Measurements from ENCODE around the gene CDC42EP1. TPM values are rescaled to one million over a fixed set of nuclear protein-coding genes. Genes with fewer than 3 reads are reported as not detected.

CDC42EP1 gene
- polyA plus RNA-seq, 3 donors, result 5.9 to 13.2 (median 8.5) TPM

- H2AFZ ChIP-seq (ENCODE audit: insufficient read depth, low read depth, low read length, poor library complexity, severe bottlenecking), result no peak overlapping the region
- no peaks in the 10 kb centered on the region for H4K20me1 ChIP-seq (ENCODE audit: insufficient read depth, low read length)
- H3K27ac ChIP-seq (ENCODE audit: low read depth in 1 of 2, low read length in 2 of 2), result no peak overlapping the region
- no peaks in the 10 kb centered on the region for H3K9me3 ChIP-seq (replicated peaks in 1 of 2; ENCODE audit: control insufficient read depth in 1 of 2, insufficient read depth in 1 of 2, low read length in 2 of 2)
- no peaks in the 10 kb centered on the region for H3K36me3 Mint-ChIP-seq
- H3K36me3 ChIP-seq (replicated peaks in 1 of 2; ENCODE audit: control insufficient read depth in 1 of 2, insufficient read depth in 2 of 2, low read length in 2 of 2), result no peaks in the 10 kb centered on the region
- no peak for DNase-seq
- peaks cover 4 to 17% of the 10 kb centered on the region in 2 donors for H3K27me3 ChIP-seq (ENCODE audit: control insufficient read depth in 2 of 2, insufficient read depth in 2 of 2, low read length in 2 of 2)
- H3K27me3 Mint-ChIP-seq (ENCODE audit: low read depth in 3 of 3), result peaks cover 19 to 37% (median 28%) of the 10 kb centered on the region in 3 donors
- intact Hi-C loops (cut with micrococcal nuclease), result no loop called here
- H3K9me3 Mint-ChIP-seq, result peaks cover 0 to 2% (median 0%) of the 10 kb centered on the region in 7 donors
- peaks cover 5 to 7% of the 10 kb centered on the region in 2 donors for H3K4me1 ChIP-seq (ENCODE audit: control insufficient read depth in 1 of 2, insufficient read depth in 2 of 2, low read length in 2 of 2)
- no peak overlapping the region for H3K9ac ChIP-seq (ENCODE audit: insufficient read depth, low read length, poor library complexity, severe bottlenecking)
- no peak overlapping the region for H3K4me3 Mint-ChIP-seq
- H3K27ac Mint-ChIP-seq, result no peak overlapping the region
- no peak overlapping the region for H3K4me3 ChIP-seq (replicated peaks in 1 of 3; ENCODE audit: low read depth in 2 of 3, low read length in 3 of 3)
- H3K79me2 ChIP-seq (ENCODE audit: insufficient read depth, low read length), result no peaks in the 10 kb centered on the region
- no peak for TF ChIP-seq CTCF (IDR thresholded peaks at IDR 0.05)
- 97% methylated on average over 6 of the region's 6 CpGs for WGBS (ENCODE audit: insufficient coverage)
- H3K4me1 Mint-ChIP-seq, result peaks cover 4% of the 10 kb centered on the region
- H3K4me2 ChIP-seq (replicated peaks; ENCODE audit: extremely low read depth, low read length, poor library complexity, severe bottlenecking), result no peak overlapping the region
These were observed 8.3 kb upstream of the CDC42EP1 start for GRCh38 chr22:37551981-37552380.

- Mint-ChIP-seq H3K27me3 (ENCODE audit: low read depth in 3 of 3) (peaks cover 25 to 43% (median 30%) of the 10 kb centered on the region in 3 donors), H3K4me1 (peaks cover 6% of the 10 kb centered on the region), H3K36me3 (no peaks in the 10 kb centered on the region), H3K9me3 (peaks cover 0 to 2% (median 0%) of the 10 kb centered on the region in 7 donors), H3K4me3 (no peak overlapping the region), H3K27ac (no peak overlapping the region)
- Histone ChIP-seq H2AFZ (ENCODE audit: insufficient read depth, low read depth, low read length, poor library complexity, severe bottlenecking) (no peak overlapping the region), H3K4me1 (ENCODE audit: control insufficient read depth in 1 of 2, insufficient read depth in 2 of 2, low read length in 2 of 2) (peaks cover 5 to 9% of the 10 kb centered on the region in 2 donors), H3K9me3 (replicated peaks in 1 of 2; ENCODE audit: control insufficient read depth in 1 of 2, insufficient read depth in 1 of 2, low read length in 2 of 2) (no peaks in the 10 kb centered on the region), H3K4me2 (replicated peaks; ENCODE audit: extremely low read depth, low read length, poor library complexity, severe bottlenecking) (no peak overlapping the region), H3K27ac (ENCODE audit: low read depth in 1 of 2, low read length in 2 of 2) (no peak overlapping the region), H3K36me3 (replicated peaks in 1 of 2; ENCODE audit: control insufficient read depth in 1 of 2, insufficient read depth in 2 of 2, low read length in 2 of 2) (no peaks in the 10 kb centered on the region), H3K4me3 (replicated peaks in 1 of 3; ENCODE audit: low read depth in 2 of 3, low read length in 3 of 3) (no peak overlapping the region), H4K20me1 (ENCODE audit: insufficient read depth, low read length) (no peaks in the 10 kb centered on the region), H3K27me3 (ENCODE audit: control insufficient read depth in 2 of 2, insufficient read depth in 2 of 2, low read length in 2 of 2) (peaks cover 4 to 24% of the 10 kb centered on the region in 2 donors), H3K9ac (ENCODE audit: insufficient read depth, low read length, poor library complexity, severe bottlenecking) (no peak overlapping the region), H3K79me2 (ENCODE audit: insufficient read depth, low read length) (no peaks in the 10 kb centered on the region)
- 93% methylated on average over 16 of the region's 16 CpGs for WGBS (ENCODE audit: insufficient coverage)
- DNase-seq, result no peak
- no peak for TF ChIP-seq CTCF (IDR thresholded peaks at IDR 0.05)
- intact Hi-C loops (cut with micrococcal nuclease), result no loop called here
These were observed 7.6 kb upstream of the CDC42EP1 start for GRCh38 chr22:37552524-37553163.

Measured in CD14-positive monocyte (primary cell).